H1 (cell line): ENCODE measurements around the gene ATP7A. TPM values are rescaled to one million over a fixed set of nuclear protein-coding genes. Genes with fewer than 3 reads are reported as not detected.

ENCODE experiments used
- CTCF ChIA-PET: fragments of 300-600 bp; sonication (Branson Sonifier 250); formaldehyde crosslinking; loops from one replicate; lab custom pipeline; 2021; ENCODE audit not compliant: partially characterized antibody; lab: Charles Lee
- POLR2A ChIA-PET: fragments of 300-600 bp; sonication (Branson Sonifier 250); formaldehyde crosslinking; loops from one replicate; lab custom pipeline; 2021; ENCODE audit warnings: inconsistent platforms; ENCODE audit not compliant: partially characterized antibody; lab: Charles Lee
- DNase-seq, 2 experiments: peaks; one replicate each; pipeline versions ENCODE4 v3.0.0 to v3.0.0-alpha.2; 2010 to 2022; ENCODE audit warnings: low spot score in 2 of 2, low read depth in 1 of 2, mixed read lengths in 1 of 2
- FAIRE-seq: peaks from 2 replicates; lab custom pipeline; 2011; peaks lifted over from hg19 to GRCh38; lab: Jason Lieb, UNC
- H2AFZ ChIP-seq: 2 replicates; pipeline ENCODE4 v1.8.1; 2012; ENCODE audit warnings: low read length, inconsistent platforms
- H2AK5ac ChIP-seq: 2 replicates; pipeline ENCODE4 v1.6.1; 2013; ENCODE audit warnings: low read depth, low read length
- H2BK120ac ChIP-seq: replicated peaks from 2 replicates; pipeline ENCODE3; 2013; ENCODE audit warnings: low read depth, low read length, inconsistent platforms
- H2BK12ac ChIP-seq: 2 replicates; pipeline ENCODE4 v1.6.1; 2013; ENCODE audit warnings: low read depth, low read length
- H2BK15ac ChIP-seq: 2 replicates; pipeline ENCODE4 v1.6.1; 2013; ENCODE audit warnings: low read length
- H2BK20ac ChIP-seq: 2 replicates; pipeline ENCODE4 v1.6.1; 2013; ENCODE audit warnings: low read length
- H2BK5ac ChIP-seq: 2 replicates; pipeline ENCODE4 v1.6.1; 2013; ENCODE audit warnings: low read depth, low read length
- H3K14ac ChIP-seq: 2 replicates; pipeline ENCODE4 v1.6.1; 2013; ENCODE audit warnings: inconsistent platforms; ENCODE audit not compliant: insufficient read length
- H3K18ac ChIP-seq: 2 replicates; pipeline ENCODE4 v1.6.1; 2013; ENCODE audit warnings: low read length; ENCODE audit errors: extremely low read depth
- H3K23ac ChIP-seq: 2 replicates; pipeline ENCODE4 v1.6.1; 2013; ENCODE audit warnings: inconsistent platforms; ENCODE audit not compliant: insufficient read length
- H3K23me2 ChIP-seq: 2 replicates; pipeline ENCODE4 v1.6.1; 2013; ENCODE audit warnings: low read depth, low read length
- H3K27ac ChIP-seq: 2 replicates; pipeline ENCODE4 v1.6.1; 2011; ENCODE audit warnings: low read depth, low read length, inconsistent platforms
- H3K27me3 ChIP-seq, 4 experiments: replicated peaks in 1 of 4; 1 replicate in 1 of 4; 2 replicates in 3 of 4; pipeline versions ENCODE4 v1.6.1 to v1.8.1; 2011 to 2013; ENCODE audit warnings: low read length in 3 of 4, mild to moderate bottlenecking in 3 of 4, inconsistent platforms in 2 of 4, mixed read lengths in 2 of 4, moderate library complexity in 1 of 4; ENCODE audit not compliant: control insufficient read depth in 3 of 4, insufficient read depth in 3 of 4; ENCODE audit errors: extremely low read depth in 1 of 4
- H3K36me3 ChIP-seq, 4 experiments: 2 replicates each; pipeline versions ENCODE4 v1.6.1 to v1.8.1; 2011 to 2013; ENCODE audit warnings: mild to moderate bottlenecking in 4 of 4, low read length in 3 of 4, moderate library complexity in 2 of 4, control low read depth in 1 of 4, inconsistent platforms in 1 of 4; ENCODE audit not compliant: insufficient read depth in 4 of 4, control insufficient read depth in 2 of 4
- H3K4ac ChIP-seq: replicated peaks from 2 replicates; pipeline ENCODE3; 2013; ENCODE audit warnings: low read length, low read depth, mixed read lengths, inconsistent platforms; ENCODE audit not compliant: insufficient read length
- H3K4me1 ChIP-seq, 4 experiments: replicated peaks in 1 of 4; 1 replicate in 1 of 4; 2 replicates in 3 of 4; pipeline versions ENCODE4 v1.6.1 to v1.8.1; 2011 to 2013; ENCODE audit warnings: low read length in 3 of 4, inconsistent platforms in 2 of 4, mixed read lengths in 1 of 4; ENCODE audit not compliant: insufficient read depth in 4 of 4, control insufficient read depth in 3 of 4
- H3K4me2 ChIP-seq, 2 experiments: 2 replicates each; pipeline versions ENCODE4 v1.6.1 to v1.8.1; 2011 to 2013; ENCODE audit warnings: low read depth in 2 of 2, low read length in 2 of 2, control low read depth in 1 of 2, inconsistent platforms in 1 of 2, mild to moderate bottlenecking in 1 of 2; ENCODE audit not compliant: insufficient read depth in 1 of 2
- H3K4me3 ChIP-seq, 4 experiments: fragments of 200-600, 300-600 bp in 1 of 4; sonication (generic), shearing (Covaris generic), sonication (Bioruptor Twin) in 1 of 4; 2 replicates each; pipeline versions ENCODE4 v1.5.1 to v1.8.1; 2011 to 2016; ENCODE audit warnings: low read length in 4 of 4, low read depth in 3 of 4, control low read depth in 2 of 4, inconsistent platforms in 2 of 4, mild to moderate bottlenecking in 2 of 4, mixed read lengths in 1 of 4, moderate library complexity in 1 of 4; ENCODE audit not compliant: insufficient read depth in 2 of 4; ENCODE audit errors: extremely low read depth in 1 of 4
- H3K56ac ChIP-seq: replicated peaks from 2 replicates; pipeline ENCODE3; 2013; ENCODE audit warnings: low read depth, mild to moderate bottlenecking, mixed read lengths, low read length, inconsistent platforms; ENCODE audit not compliant: insufficient read length
- H3K79me1 ChIP-seq: 2 replicates; pipeline ENCODE4 v1.6.1; 2013; ENCODE audit warnings: low read depth, low read length, control low read depth
- H3K79me2 ChIP-seq, 2 experiments: 2 replicates each; pipeline versions ENCODE4 v1.6.1 to v1.8.1; 2012 to 2013; ENCODE audit warnings: low read length in 2 of 2, mild to moderate bottlenecking in 2 of 2, inconsistent platforms in 1 of 2; ENCODE audit not compliant: insufficient read depth in 2 of 2, control insufficient read depth in 1 of 2
- H3K9ac ChIP-seq, 4 experiments: replicated peaks in 1 of 4; 1 replicate in 1 of 4; 2 replicates in 3 of 4; pipeline versions ENCODE4 v1.6.1 to v1.8.1; 2011 to 2013; ENCODE audit warnings: low read depth in 3 of 4, low read length in 3 of 4, control low read depth in 2 of 4, mild to moderate bottlenecking in 2 of 4, moderate library complexity in 2 of 4, inconsistent platforms in 1 of 4; ENCODE audit errors: extremely low read depth in 1 of 4
- H3K9me3 ChIP-seq, 2 experiments: 2 replicates each; pipeline versions ENCODE4 v1.6.1 to v1.8.1; 2012 to 2013; ENCODE audit warnings: mild to moderate bottlenecking in 2 of 2, moderate library complexity in 2 of 2, control low read depth in 1 of 2, inconsistent platforms in 1 of 2, low read depth in 1 of 2, low read length in 1 of 2, mixed read lengths in 1 of 2; ENCODE audit not compliant: insufficient read depth in 2 of 2
- H4K20me1 ChIP-seq, 2 experiments: replicated peaks in 1 of 2; 2 replicates each; pipeline versions ENCODE3 to v1.8.1; 2011 to 2013; ENCODE audit warnings: inconsistent platforms in 2 of 2, low read length in 2 of 2, mild to moderate bottlenecking in 1 of 2; ENCODE audit not compliant: insufficient read depth in 2 of 2, control insufficient read depth in 1 of 2
- H4K5ac ChIP-seq: 2 replicates; pipeline ENCODE4 v1.6.1; 2013; ENCODE audit warnings: low read length, low read depth, mixed read lengths, inconsistent platforms; ENCODE audit not compliant: insufficient read length
- H4K8ac ChIP-seq: 2 replicates; pipeline ENCODE4 v1.8.0; 2013; ENCODE audit warnings: mild to moderate bottlenecking, moderate library complexity, low read length, inconsistent platforms; ENCODE audit not compliant: insufficient read depth; ENCODE audit errors: extremely low read depth
- H4K91ac ChIP-seq: replicated peaks from 2 replicates; pipeline ENCODE3; 2013; ENCODE audit warnings: low read length, mixed read lengths, inconsistent platforms; ENCODE audit not compliant: insufficient read length
- ATF3 ChIP-seq: IDR thresholded peaks from 2 replicates; pipeline ENCODE4 v1.6.1; 2011; ENCODE audit warnings: low read depth, mild to moderate bottlenecking, low read length; ENCODE audit not compliant: insufficient read depth
- CHD1 ChIP-seq: IDR thresholded peaks from 2 replicates; pipeline ENCODE4 v1.6.1; 2012; ENCODE audit warnings: low read depth, low read length, improper control_type of control experiment
- CREB1 ChIP-seq: IDR thresholded peaks from 2 replicates; pipeline ENCODE4 v1.6.1; 2012; ENCODE audit warnings: inconsistent platforms
- EGR1 ChIP-seq: IDR thresholded peaks from 2 replicates; pipeline ENCODE4 v1.6.1; 2011; ENCODE audit warnings: low read depth, low read length, borderline replicate concordance
- GABPA ChIP-seq: IDR thresholded peaks from 2 replicates; pipeline ENCODE4 v1.6.1; 2011; ENCODE audit warnings: mild to moderate bottlenecking, low read length, moderate library complexity, borderline replicate concordance; ENCODE audit not compliant: insufficient read depth
- HDAC6 ChIP-seq: IDR thresholded peaks from one replicate; pipeline ENCODE4 v1.7.1; 2012; ENCODE audit warnings: low read depth, mild to moderate bottlenecking, inconsistent platforms, low read length, moderate library complexity
- JUND ChIP-seq: IDR thresholded peaks from 2 replicates; pipeline ENCODE4 v1.6.1; 2011; ENCODE audit warnings: mild to moderate bottlenecking, improper control_type of control experiment, low read length
- NRF1 ChIP-seq: IDR thresholded peaks from 2 replicates; pipeline ENCODE4 v1.6.1; 2011; ENCODE audit warnings: mild to moderate bottlenecking, low read depth, low read length, improper control_type of control experiment
- SAP30 ChIP-seq: fragments of 300-600 bp; sonication (generic); IDR thresholded peaks from 2 replicates; pipeline ENCODE4 v1.7.1; 2012; ENCODE audit warnings: low read length, moderate library complexity, mild to moderate bottlenecking, inconsistent platforms; ENCODE audit not compliant: insufficient read depth, insufficient replicate concordance
- SP1 ChIP-seq: IDR thresholded peaks from 2 replicates; pipeline ENCODE4 v1.6.1; 2011; ENCODE audit warnings: low read depth, low read length
- TBP ChIP-seq: IDR thresholded peaks from 2 replicates; pipeline ENCODE4 v1.6.1; 2011; ENCODE audit warnings: low read depth, low read length, improper control_type of control experiment
- WGBS, 2 experiments: shearing (Covaris generic) in 1 of 2; methylation state at CpG; one replicate each; pipeline versions ENCODE4 v1.1.6 to v1.1.7; 2013 to 2015; ENCODE audit warnings: low lambda C conversion rate in 2 of 2, mixed read lengths in 2 of 2, inconsistent platforms in 1 of 2, low coverage in 1 of 2, missing lambda C conversion rate in 1 of 2; ENCODE audit not compliant: insufficient replicate concordance in 2 of 2, insufficient coverage in 1 of 2, insufficient read length in 1 of 2; ENCODE audit errors: extremely low coverage in 1 of 2, missing lambda C conversion rate in 1 of 2; 5-methylcytosine and 5-hydroxymethylcytosine counted together
- polyA plus RNA-seq, 7 experiments: library from polyadenylated mRNA; depleted of rRNA in 3 of 7; stranded (reverse) in 5 of 7; unstranded in 2 of 7; fragments of >200 nt in 5 of 7; fragments of 200-250 nt in 2 of 7; gene quantifications; 1 replicate in 5 of 7; 2 replicates in 1 of 7; 4 replicates in 1 of 7; pipeline versions ENCODE4 v1.2.1 to v1.2.3, GENCODE V29; 2011 to 2013; ENCODE audit warnings: missing spikeins in 2 of 7, mixed read lengths in 2 of 7
- total RNA-seq: library from RNA; stranded (reverse); fragmentation: NEBNext Ultra II Directional; extraction: Animal tissue kit (Norgen Biotek cat#: 25700); gene quantifications from 2 replicates; pipeline ENCODE4 v1.2.1, GENCODE V29; 2021

The ATP7A gene
- total and polyA plus RNA-seq, 2 of the 8 experiments (the other 6 are each of a cell fraction or from before 2014, with no cell fraction given), result 0.73 to 2.8 TPM

GRCh38 chrX:77953708-77954107 lies 43.2 kb downstream of the ATP7A start:
- H2BK5ac ChIP-seq, result no peak overlapping the region
- ChIA-PET CTCF (no interaction called here), POLR2A (no interaction called here)
- H3K79me2 ChIP-seq, result no peaks in the 10 kb centered on the region
- DNase-seq (no peak), FAIRE-seq (peak; percentile 13)
- no peak overlapping the region for H3K27ac ChIP-seq
- H4K8ac ChIP-seq, result no peak overlapping the region
- no peak overlapping the region for H3K4ac ChIP-seq
- no peak overlapping the region for H2BK15ac ChIP-seq
- H3K18ac ChIP-seq, result no peak overlapping the region
- no peak overlapping the region for H2AFZ ChIP-seq
- no peaks in the 10 kb centered on the region for H4K20me1 ChIP-seq
- H2BK20ac ChIP-seq, result no peak overlapping the region
- H3K4me2 ChIP-seq, result no peak overlapping the region
- H3K27me3 ChIP-seq, result no peaks in the 10 kb centered on the region
- H2BK120ac ChIP-seq, result no peak overlapping the region
- H3K36me3 ChIP-seq, result no peaks in the 10 kb centered on the region
- H4K91ac ChIP-seq, result no peak overlapping the region
- no peak overlapping the region for H2BK12ac ChIP-seq
- no peaks in the 10 kb centered on the region for H3K9me3 ChIP-seq
- H3K9ac ChIP-seq, result no peak overlapping the region
- WGBS, 2 experiments, result 69% methylated on average over 1 of the region's 1 CpG; no CpG with 5 or more reads in 1 of the 2 experiments
- no peaks in the 10 kb centered on the region for H3K23me2 ChIP-seq
- no peak overlapping the region for H3K56ac ChIP-seq
- no peak overlapping the region for H2AK5ac ChIP-seq
- no peaks in the 10 kb centered on the region for H3K79me1 ChIP-seq
- H3K4me3 ChIP-seq, result no peak overlapping the region
- H4K5ac ChIP-seq, result no peak overlapping the region
- no peak overlapping the region for H3K14ac ChIP-seq
- H3K23ac ChIP-seq, result no peak overlapping the region
- H3K4me1 ChIP-seq, result no peaks in the 10 kb centered on the region
- no peak for TF ChIP-seq JUND
- TF ChIP-seq GABPA, result no peak
- no peak for TF ChIP-seq SAP30
- no peak for TF ChIP-seq TBP
- TF ChIP-seq ATF3, result no peak
- no peak for TF ChIP-seq HDAC6
- TF ChIP-seq CREB1, result no peak
- no peak for TF ChIP-seq EGR1
- no peak for TF ChIP-seq NRF1
- TF ChIP-seq SP1, result no peak
- no peak for TF ChIP-seq CHD1
